H1 (cell line): ENCODE results near the gene LYRM4. TPM values are rescaled to one million over a fixed set of nuclear protein-coding genes. Genes with fewer than 3 reads are reported as not detected.

Experiments
- CTCF ChIA-PET: fragments of 300-600 bp; sonication (Branson Sonifier 250); formaldehyde crosslinking; loops from one replicate; lab custom pipeline; 2021; ENCODE audit not compliant: partially characterized antibody; lab: Charles Lee
- POLR2A ChIA-PET: fragments of 300-600 bp; sonication (Branson Sonifier 250); formaldehyde crosslinking; loops from one replicate; lab custom pipeline; 2021; ENCODE audit warnings: inconsistent platforms; ENCODE audit not compliant: partially characterized antibody; lab: Charles Lee
- DNase-seq, 2 experiments: peaks; one replicate each; pipeline versions ENCODE4 v3.0.0 to v3.0.0-alpha.2; 2010 to 2022; ENCODE audit warnings: low spot score in 2 of 2, low read depth in 1 of 2, mixed read lengths in 1 of 2
- FAIRE-seq: peaks from 2 replicates; lab custom pipeline; 2011; peaks lifted over from hg19 to GRCh38; lab: Jason Lieb, UNC
- H2AFZ ChIP-seq: 2 replicates; pipeline ENCODE4 v1.8.1; 2012; ENCODE audit warnings: low read length, inconsistent platforms
- H2AK5ac ChIP-seq: 2 replicates; pipeline ENCODE4 v1.6.1; 2013; ENCODE audit warnings: low read depth, low read length
- H2BK120ac ChIP-seq: replicated peaks from 2 replicates; pipeline ENCODE3; 2013; ENCODE audit warnings: low read depth, low read length, inconsistent platforms
- H2BK12ac ChIP-seq: 2 replicates; pipeline ENCODE4 v1.6.1; 2013; ENCODE audit warnings: low read depth, low read length
- H2BK15ac ChIP-seq: 2 replicates; pipeline ENCODE4 v1.6.1; 2013; ENCODE audit warnings: low read length
- H2BK20ac ChIP-seq: 2 replicates; pipeline ENCODE4 v1.6.1; 2013; ENCODE audit warnings: low read length
- H2BK5ac ChIP-seq: 2 replicates; pipeline ENCODE4 v1.6.1; 2013; ENCODE audit warnings: low read depth, low read length
- H3K14ac ChIP-seq: 2 replicates; pipeline ENCODE4 v1.6.1; 2013; ENCODE audit warnings: inconsistent platforms; ENCODE audit not compliant: insufficient read length
- H3K18ac ChIP-seq: 2 replicates; pipeline ENCODE4 v1.6.1; 2013; ENCODE audit warnings: low read length; ENCODE audit errors: extremely low read depth
- H3K23ac ChIP-seq: 2 replicates; pipeline ENCODE4 v1.6.1; 2013; ENCODE audit warnings: inconsistent platforms; ENCODE audit not compliant: insufficient read length
- H3K23me2 ChIP-seq: 2 replicates; pipeline ENCODE4 v1.6.1; 2013; ENCODE audit warnings: low read depth, low read length
- H3K27ac ChIP-seq: 2 replicates; pipeline ENCODE4 v1.6.1; 2011; ENCODE audit warnings: low read depth, low read length, inconsistent platforms
- H3K27me3 ChIP-seq, 4 experiments: replicated peaks in 1 of 4; 1 replicate in 1 of 4; 2 replicates in 3 of 4; pipeline versions ENCODE4 v1.6.1 to v1.8.1; 2011 to 2013; ENCODE audit warnings: low read length in 3 of 4, mild to moderate bottlenecking in 3 of 4, inconsistent platforms in 2 of 4, mixed read lengths in 2 of 4, moderate library complexity in 1 of 4; ENCODE audit not compliant: control insufficient read depth in 3 of 4, insufficient read depth in 3 of 4; ENCODE audit errors: extremely low read depth in 1 of 4
- H3K36me3 ChIP-seq, 4 experiments: 2 replicates each; pipeline versions ENCODE4 v1.6.1 to v1.8.1; 2011 to 2013; ENCODE audit warnings: mild to moderate bottlenecking in 4 of 4, low read length in 3 of 4, moderate library complexity in 2 of 4, control low read depth in 1 of 4, inconsistent platforms in 1 of 4; ENCODE audit not compliant: insufficient read depth in 4 of 4, control insufficient read depth in 2 of 4
- H3K4ac ChIP-seq: replicated peaks from 2 replicates; pipeline ENCODE3; 2013; ENCODE audit warnings: low read length, low read depth, mixed read lengths, inconsistent platforms; ENCODE audit not compliant: insufficient read length
- H3K4me1 ChIP-seq, 4 experiments: replicated peaks in 1 of 4; 1 replicate in 1 of 4; 2 replicates in 3 of 4; pipeline versions ENCODE4 v1.6.1 to v1.8.1; 2011 to 2013; ENCODE audit warnings: low read length in 3 of 4, inconsistent platforms in 2 of 4, mixed read lengths in 1 of 4; ENCODE audit not compliant: insufficient read depth in 4 of 4, control insufficient read depth in 3 of 4
- H3K4me2 ChIP-seq, 2 experiments: 2 replicates each; pipeline versions ENCODE4 v1.6.1 to v1.8.1; 2011 to 2013; ENCODE audit warnings: low read depth in 2 of 2, low read length in 2 of 2, control low read depth in 1 of 2, inconsistent platforms in 1 of 2, mild to moderate bottlenecking in 1 of 2; ENCODE audit not compliant: insufficient read depth in 1 of 2
- H3K4me3 ChIP-seq, 4 experiments: fragments of 200-600, 300-600 bp in 1 of 4; sonication (generic), shearing (Covaris generic), sonication (Bioruptor Twin) in 1 of 4; 2 replicates each; pipeline versions ENCODE4 v1.5.1 to v1.8.1; 2011 to 2016; ENCODE audit warnings: low read length in 4 of 4, low read depth in 3 of 4, control low read depth in 2 of 4, inconsistent platforms in 2 of 4, mild to moderate bottlenecking in 2 of 4, mixed read lengths in 1 of 4, moderate library complexity in 1 of 4; ENCODE audit not compliant: insufficient read depth in 2 of 4; ENCODE audit errors: extremely low read depth in 1 of 4
- H3K56ac ChIP-seq: replicated peaks from 2 replicates; pipeline ENCODE3; 2013; ENCODE audit warnings: low read depth, mild to moderate bottlenecking, mixed read lengths, low read length, inconsistent platforms; ENCODE audit not compliant: insufficient read length
- H3K79me1 ChIP-seq: 2 replicates; pipeline ENCODE4 v1.6.1; 2013; ENCODE audit warnings: low read depth, low read length, control low read depth
- H3K79me2 ChIP-seq, 2 experiments: 2 replicates each; pipeline versions ENCODE4 v1.6.1 to v1.8.1; 2012 to 2013; ENCODE audit warnings: low read length in 2 of 2, mild to moderate bottlenecking in 2 of 2, inconsistent platforms in 1 of 2; ENCODE audit not compliant: insufficient read depth in 2 of 2, control insufficient read depth in 1 of 2
- H3K9ac ChIP-seq, 4 experiments: replicated peaks in 1 of 4; 1 replicate in 1 of 4; 2 replicates in 3 of 4; pipeline versions ENCODE4 v1.6.1 to v1.8.1; 2011 to 2013; ENCODE audit warnings: low read depth in 3 of 4, low read length in 3 of 4, control low read depth in 2 of 4, mild to moderate bottlenecking in 2 of 4, moderate library complexity in 2 of 4, inconsistent platforms in 1 of 4; ENCODE audit errors: extremely low read depth in 1 of 4
- H3K9me3 ChIP-seq, 2 experiments: 2 replicates each; pipeline versions ENCODE4 v1.6.1 to v1.8.1; 2012 to 2013; ENCODE audit warnings: mild to moderate bottlenecking in 2 of 2, moderate library complexity in 2 of 2, control low read depth in 1 of 2, inconsistent platforms in 1 of 2, low read depth in 1 of 2, low read length in 1 of 2, mixed read lengths in 1 of 2; ENCODE audit not compliant: insufficient read depth in 2 of 2
- H4K20me1 ChIP-seq, 2 experiments: replicated peaks in 1 of 2; 2 replicates each; pipeline versions ENCODE3 to v1.8.1; 2011 to 2013; ENCODE audit warnings: inconsistent platforms in 2 of 2, low read length in 2 of 2, mild to moderate bottlenecking in 1 of 2; ENCODE audit not compliant: insufficient read depth in 2 of 2, control insufficient read depth in 1 of 2
- H4K5ac ChIP-seq: 2 replicates; pipeline ENCODE4 v1.6.1; 2013; ENCODE audit warnings: low read length, low read depth, mixed read lengths, inconsistent platforms; ENCODE audit not compliant: insufficient read length
- H4K8ac ChIP-seq: 2 replicates; pipeline ENCODE4 v1.8.0; 2013; ENCODE audit warnings: mild to moderate bottlenecking, moderate library complexity, low read length, inconsistent platforms; ENCODE audit not compliant: insufficient read depth; ENCODE audit errors: extremely low read depth
- H4K91ac ChIP-seq: replicated peaks from 2 replicates; pipeline ENCODE3; 2013; ENCODE audit warnings: low read length, mixed read lengths, inconsistent platforms; ENCODE audit not compliant: insufficient read length
- CHD2 ChIP-seq: IDR thresholded peaks from 2 replicates; pipeline ENCODE4 v1.6.1; 2012; ENCODE audit warnings: low read length, improper control_type of control experiment
- FOSL1 ChIP-seq: IDR thresholded peaks from 2 replicates; pipeline ENCODE4 v1.6.1; 2011; ENCODE audit warnings: mild to moderate bottlenecking, low read depth, low read length, moderate library complexity; ENCODE audit not compliant: insufficient read depth
- GABPA ChIP-seq: IDR thresholded peaks from 2 replicates; pipeline ENCODE4 v1.6.1; 2011; ENCODE audit warnings: mild to moderate bottlenecking, low read length, moderate library complexity, borderline replicate concordance; ENCODE audit not compliant: insufficient read depth
- GTF2F1 ChIP-seq: IDR thresholded peaks from 2 replicates; pipeline ENCODE4 v1.6.1; 2012; ENCODE audit warnings: low read depth, low read length, improper control_type of control experiment, borderline replicate concordance
- KDM5A ChIP-seq: fragments of 200-600 bp; IDR thresholded peaks from 2 replicates; pipeline ENCODE4 v1.7.1; 2012; ENCODE audit warnings: mild to moderate bottlenecking, low read length, inconsistent platforms, mixed read lengths
- MAFK ChIP-seq: IDR thresholded peaks from 2 replicates; pipeline ENCODE4 v1.6.1; 2012; ENCODE audit warnings: low read depth, mild to moderate bottlenecking, improper control_type of control experiment, low read length
- PHF8 ChIP-seq: fragments of 200-600 bp; sonication (generic); conservative IDR thresholded peaks from 2 replicates; pipeline ENCODE4 v1.7.1; 2012; ENCODE audit warnings: low read depth, mild to moderate bottlenecking, inconsistent platforms, low read length, moderate library complexity
- RNF2 ChIP-seq: fragments of 200-900, 300-1000 bp; sonication (generic); IDR thresholded peaks from 2 replicates; pipeline ENCODE4 v1.7.1; 2016; ENCODE audit warnings: borderline replicate concordance, low read depth, mild to moderate bottlenecking, antibody characterized with exemption, low read length; ENCODE audit not compliant: poor library complexity, severe bottlenecking; ENCODE audit errors: missing control alignments
- RXRA ChIP-seq: IDR thresholded peaks from 2 replicates; pipeline ENCODE4 v1.6.1; 2011; ENCODE audit warnings: low read depth, mild to moderate bottlenecking, low read length, moderate library complexity; ENCODE audit not compliant: insufficient read depth
- SRF ChIP-seq: IDR thresholded peaks from 2 replicates; pipeline ENCODE4 v1.6.1; 2011; ENCODE audit warnings: mild to moderate bottlenecking, low read depth, low read length, moderate library complexity
- TCF12 ChIP-seq: IDR thresholded peaks from 2 replicates; pipeline ENCODE4 v1.6.1; 2011; ENCODE audit warnings: low read depth, mild to moderate bottlenecking, low read length
- WGBS, 2 experiments: shearing (Covaris generic) in 1 of 2; methylation state at CpG; one replicate each; pipeline versions ENCODE4 v1.1.6 to v1.1.7; 2013 to 2015; ENCODE audit warnings: low lambda C conversion rate in 2 of 2, mixed read lengths in 2 of 2, inconsistent platforms in 1 of 2, low coverage in 1 of 2, missing lambda C conversion rate in 1 of 2; ENCODE audit not compliant: insufficient replicate concordance in 2 of 2, insufficient coverage in 1 of 2, insufficient read length in 1 of 2; ENCODE audit errors: extremely low coverage in 1 of 2, missing lambda C conversion rate in 1 of 2; 5-methylcytosine and 5-hydroxymethylcytosine counted together
- polyA plus RNA-seq, 7 experiments: library from polyadenylated mRNA; depleted of rRNA in 3 of 7; stranded (reverse) in 5 of 7; unstranded in 2 of 7; fragments of >200 nt in 5 of 7; fragments of 200-250 nt in 2 of 7; gene quantifications; 1 replicate in 5 of 7; 2 replicates in 1 of 7; 4 replicates in 1 of 7; pipeline versions ENCODE4 v1.2.1 to v1.2.3, GENCODE V29; 2011 to 2013; ENCODE audit warnings: missing spikeins in 2 of 7, mixed read lengths in 2 of 7
- total RNA-seq: library from RNA; stranded (reverse); fragmentation: NEBNext Ultra II Directional; extraction: Animal tissue kit (Norgen Biotek cat#: 25700); gene quantifications from 2 replicates; pipeline ENCODE4 v1.2.1, GENCODE V29; 2021

Gene LYRM4
- total and polyA plus RNA-seq, 2 of the 8 experiments (the other 6 are each of a cell fraction or from before 2014, with no cell fraction given) = 56.6 to 62.8 TPM

DNA sequence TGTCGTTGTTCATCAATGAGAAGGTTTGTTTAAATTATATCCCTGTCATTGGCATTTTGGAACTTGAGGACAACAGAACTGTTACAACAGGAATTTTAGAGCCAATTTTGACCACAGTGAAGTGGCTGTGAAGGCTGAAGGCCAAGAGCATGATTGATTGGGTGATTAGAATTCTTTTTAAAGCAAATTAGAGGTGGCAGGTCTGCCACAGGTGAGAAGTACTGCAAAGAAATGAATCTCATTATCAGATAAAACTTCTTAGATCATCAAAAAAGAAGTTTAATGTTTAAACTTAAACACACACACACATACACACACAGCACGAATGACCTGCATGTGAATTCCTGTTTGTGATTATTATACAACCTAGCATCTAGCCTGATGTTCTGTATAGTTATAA lies 32.9 kb upstream of the LYRM4 start:
- CTCF ChIA-PET = interaction anchor here (1.1 to 2.8 kb wide), 2 partner anchors 9 to 86 kb away, joined by 3 to 19 read pairs; no protein-coding TSS in a partner anchor
- H3K36me3 ChIP-seq = no peaks in the 10 kb centered on the region
- no peak overlapping the region for H4K91ac ChIP-seq
- no peak overlapping the region for H2AFZ ChIP-seq
- H3K23ac ChIP-seq = no peak overlapping the region
- no peak overlapping the region for H4K8ac ChIP-seq
- WGBS, 2 experiments = 79% methylated on average over 2 of the region's 2 CpGs; no CpG with 5 or more reads in 1 of the 2 experiments
- FAIRE-seq (no peak), DNase-seq (no peak)
- TF ChIP-seq RNF2 (no peak), SRF (no peak), FOSL1 (no peak), CHD2 (no peak), GTF2F1 (no peak), KDM5A (no peak), GABPA (no peak), TCF12 (no peak), MAFK (no peak), RXRA (no peak), PHF8 (no peak)
- H3K4me1 ChIP-seq = peaks cover 0 to 6% (median 2%) of the 10 kb centered on the region in 4 experiments; a peak in 1 of 7 replicates
- H2AK5ac ChIP-seq = no peak overlapping the region
- POLR2A ChIA-PET = no interaction called here
- H3K79me1 ChIP-seq = peaks cover 7% of the 10 kb centered on the region
- H3K4ac ChIP-seq = no peak overlapping the region
- no peaks in the 10 kb centered on the region; a peak in 2 of 4 replicates for H3K79me2 ChIP-seq
- no peak overlapping the region for H2BK15ac ChIP-seq
- no peak overlapping the region for H3K9ac ChIP-seq
- H3K4me3 ChIP-seq = no peak overlapping the region
- H2BK20ac ChIP-seq = no peak overlapping the region
- no peak overlapping the region for H3K14ac ChIP-seq
- H3K18ac ChIP-seq = no peak overlapping the region
- H3K23me2 ChIP-seq = no peaks in the 10 kb centered on the region; the same call in 1 of the 2 replicates
- H2BK120ac ChIP-seq = no peak overlapping the region
- no peaks in the 10 kb centered on the region for H4K20me1 ChIP-seq
- H3K27me3 ChIP-seq = no peaks in the 10 kb centered on the region
- H3K27ac ChIP-seq = no peak overlapping the region
- no peak overlapping the region for H2BK5ac ChIP-seq
- H3K9me3 ChIP-seq = no peaks in the 10 kb centered on the region
- H3K4me2 ChIP-seq = no peak overlapping the region
- no peak overlapping the region for H4K5ac ChIP-seq
- no peak overlapping the region for H3K56ac ChIP-seq
- H2BK12ac ChIP-seq = no peak overlapping the region
